GM23338 (cell line): ENCODE data around the gene VLDLR. TPM values are rescaled to one million over a fixed set of nuclear protein-coding genes. Genes with fewer than 3 reads are reported as not detected.

Experiments
- ATAC-seq: fragments of 200-7000 bp; cut with Tn5 transposase; 3 replicates; pipeline ENCODE4 v1.9.1; 2020
- DNase-seq: peaks from one replicate; pipeline ENCODE4 v3.0.0-alpha.2; 2015; ENCODE audit warnings: low spot score
- H2AFZ ChIP-seq: fragments of 200-600 bp; sonication (generic); 2 replicates; pipeline ENCODE4 v1.8.0; 2016; ENCODE audit warnings: antibody characterized with exemption, mild to moderate bottlenecking, moderate library complexity
- H3F3A ChIP-seq: fragments of 200-600 bp; sonication (generic); replicated peaks from 2 replicates; pipeline ENCODE4 v1.8.0; 2017; ENCODE audit warnings: antibody characterized with exemption, mixed run types, low read depth
- H3K27ac ChIP-seq: fragments of 200-600 bp; sonication (generic); 2 replicates; pipeline ENCODE4 v1.6.1; 2016; ENCODE audit warnings: low read depth
- H3K27me3 ChIP-seq: fragments of 200-600 bp; sonication (generic); 2 replicates; pipeline ENCODE4 v1.8.0; 2016; ENCODE audit warnings: mild to moderate bottlenecking, mixed run types, moderate library complexity; ENCODE audit not compliant: insufficient read depth
- H3K36me3 ChIP-seq: fragments of 200-600 bp; sonication (generic); 2 replicates; pipeline ENCODE4 v1.8.0; 2016; ENCODE audit warnings: mild to moderate bottlenecking; ENCODE audit not compliant: insufficient read depth
- H3K4me1 ChIP-seq: fragments of 200-600 bp; sonication (generic); 2 replicates; pipeline ENCODE4 v1.8.0; 2016; ENCODE audit warnings: mild to moderate bottlenecking, moderate library complexity; ENCODE audit not compliant: insufficient read depth
- H3K4me2 ChIP-seq: fragments of 200-600 bp; sonication (generic); 2 replicates; pipeline ENCODE4 v1.7.1; 2017; ENCODE audit warnings: mixed run types
- H3K4me3 ChIP-seq: fragments of 200-600 bp; sonication (generic); 2 replicates; pipeline ENCODE4 v1.6.1; 2016; ENCODE audit warnings: mixed run types
- H3K79me2 ChIP-seq: fragments of 200-600 bp; sonication (generic); replicated peaks from 2 replicates; pipeline ENCODE4 v1.8.0; 2017; ENCODE audit warnings: mild to moderate bottlenecking; ENCODE audit not compliant: insufficient read depth
- H3K9me2 ChIP-seq: fragments of 200-600 bp; sonication (generic); 2 replicates; pipeline ENCODE4 v1.8.0; 2017; ENCODE audit not compliant: insufficient read depth
- H4K20me1 ChIP-seq: fragments of 200-600 bp; sonication (generic); replicated peaks from 2 replicates; pipeline ENCODE4 v1.8.0; 2017; ENCODE audit warnings: mild to moderate bottlenecking; ENCODE audit not compliant: insufficient read depth
- H3K27ac Mint-ChIP-seq: 2 replicates; pipeline ENCODE4 v1.8.0; 2020; ENCODE audit warnings: inconsistent platforms, mild to moderate bottlenecking, moderate library complexity, mixed read lengths
- H3K27me3 Mint-ChIP-seq: 3 replicates; pipeline ENCODE4 v1.8.0; 2022; ENCODE audit warnings: low read depth, mild to moderate bottlenecking, moderate library complexity, mixed read lengths, inconsistent platforms; ENCODE audit not compliant: insufficient read depth, poor library complexity
- H3K36me3 Mint-ChIP-seq: 3 replicates; pipeline ENCODE4 v1.8.0; 2021; ENCODE audit warnings: low read depth, mild to moderate bottlenecking, inconsistent platforms, moderate library complexity, mixed read lengths
- H3K4me1 Mint-ChIP-seq: 3 replicates; pipeline ENCODE4 v1.8.0; 2020; ENCODE audit warnings: mild to moderate bottlenecking, inconsistent platforms, mixed read lengths
- H3K4me3 Mint-ChIP-seq: 3 replicates; pipeline ENCODE4 v1.8.0; 2021; ENCODE audit warnings: moderate library complexity, mild to moderate bottlenecking, inconsistent platforms, mixed read lengths
- H3K9me3 Mint-ChIP-seq: 3 replicates; pipeline ENCODE4 v1.8.0; 2020; ENCODE audit warnings: moderate library complexity, mild to moderate bottlenecking, inconsistent platforms, mixed read lengths
- CREB1 ChIP-seq: fragments of 250-450 bp; sonication (Bioruptor Pico); IDR thresholded peaks from 2 replicates; pipeline ENCODE4 v1.5.0; 2020; ENCODE audit warnings: low read depth, mild to moderate bottlenecking, moderate library complexity
- CTCF ChIP-seq, 2 experiments: fragments of 200-600 bp in 1 of 2; sonication (generic) in 1 of 2; conservative IDR thresholded peaks; 2 replicates each; pipeline versions ENCODE4 v1.5.1 to v1.6.1; 2016 to 2017; ENCODE audit warnings: antibody characterized with exemption in 2 of 2, low read depth in 2 of 2, mild to moderate bottlenecking in 2 of 2, moderate library complexity in 1 of 2
- ETS1 ChIP-seq: IDR thresholded peaks from 2 replicates; pipeline ENCODE4 v1.6.1; 2016; ENCODE audit warnings: antibody characterized with exemption
- EZH2 ChIP-seq: fragments of 200-600 bp; sonication (generic); IDR thresholded peaks from one replicate; pipeline ENCODE4 v1.8.0; 2017; ENCODE audit warnings: antibody characterized with exemption, mild to moderate bottlenecking, low read depth; ENCODE audit not compliant: unreplicated experiment
- EZH2phosphoT487 ChIP-seq: fragments of 200-600 bp; sonication (generic); IDR thresholded peaks from one replicate; pipeline ENCODE4 v1.8.1; 2018; ENCODE audit warnings: antibody characterized with exemption; ENCODE audit not compliant: unreplicated experiment
- JUNB ChIP-seq: IDR thresholded peaks from one replicate; pipeline ENCODE4 v1.6.1; 2016; ENCODE audit warnings: antibody characterized with exemption; ENCODE audit not compliant: unreplicated experiment
- NANOG ChIP-seq: IDR thresholded peaks from 2 replicates; pipeline ENCODE4 v1.6.1; 2016; ENCODE audit warnings: antibody characterized with exemption, borderline replicate concordance
- POLR2AphosphoS5 ChIP-seq: IDR thresholded peaks from 2 replicates; pipeline ENCODE4 v1.6.1; 2016; ENCODE audit warnings: antibody characterized with exemption, low read depth
- STAT1 ChIP-seq: IDR thresholded peaks from one replicate; pipeline ENCODE4 v1.6.1; 2016; ENCODE audit warnings: antibody characterized with exemption; ENCODE audit not compliant: unreplicated experiment
- ZNF114 ChIP-seq: fragments of 250-450 bp; sonication (Bioruptor Pico); IDR thresholded peaks from 2 replicates; pipeline ENCODE4 v1.5.0; 2020; ENCODE audit warnings: mild to moderate bottlenecking, moderate library complexity
- ZNF331 ChIP-seq: fragments of 250-450 bp; sonication (Bioruptor Pico); IDR thresholded peaks from 2 replicates; pipeline ENCODE4 v1.5.0; 2020; ENCODE audit warnings: low read depth, mild to moderate bottlenecking, moderate library complexity
- polyA plus RNA-seq: library from polyadenylated mRNA; unstranded; fragments of >200 nt; fragmentation: Nextera tagmentation; extraction: Ambion mirVana; gene quantifications from 2 replicates; pipeline ENCODE4 v1.2.1, GENCODE V29; 2016
- total RNA-seq: library from RNA; depleted of rRNA; stranded (reverse); fragments of >200 nt; shearing (Covaris generic); gene quantifications from 2 replicates; pipeline ENCODE4 v1.2.3, GENCODE V29; 2014
- TF ChIP-seq, protein P1 (sequence below): IDR thresholded peaks from one replicate; pipeline ENCODE4 v1.6.1; 2018; ENCODE audit warnings: antibody characterized with exemption; ENCODE audit not compliant: unreplicated experiment

The VLDLR gene
- total and polyA plus RNA-seq, 2 experiments from 2014 or later = 14.9 to 49.8 TPM

DNA sequence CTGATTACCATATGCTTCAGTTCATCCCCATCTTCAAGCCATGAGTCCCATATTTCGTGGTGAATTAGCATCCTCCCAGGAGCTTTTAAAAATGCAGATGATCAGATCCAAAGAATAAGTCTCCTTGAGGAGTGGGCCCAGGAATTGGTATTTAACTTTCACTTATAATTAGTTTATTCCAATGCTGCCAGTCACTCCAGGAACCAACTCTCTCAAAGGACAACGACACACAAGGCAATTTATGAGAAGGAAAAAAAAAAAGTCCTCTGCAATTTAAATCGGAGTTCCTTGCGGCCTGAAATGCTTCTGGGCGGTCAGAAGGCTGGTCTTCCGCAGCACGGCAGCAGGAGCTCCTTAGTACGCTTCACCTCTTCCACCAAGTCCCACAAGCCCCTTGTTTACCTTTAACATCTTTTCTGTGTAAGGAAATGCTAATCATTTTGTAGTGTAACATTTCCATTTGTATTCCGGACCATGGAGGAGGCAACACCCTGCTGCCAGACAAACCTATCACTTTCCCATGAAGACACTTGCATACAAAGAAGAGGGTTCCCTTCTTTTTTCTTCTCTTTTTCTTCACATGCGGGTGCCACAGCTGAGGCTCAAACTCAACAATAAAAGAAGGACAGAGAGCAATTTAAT, 79.4 kb downstream of the VLDLR start (continued):
- TF ChIP-seq CTCF (conservative IDR thresholded peaks at IDR 0.05; ENCODE audit: low read depth in 2 of 2) (no peak), ZNF114 (CRISPR knock-in tag) (no peak), EZH2 (no peak), STAT1 (no peak)
- TF ChIP-seq, protein P1, sequence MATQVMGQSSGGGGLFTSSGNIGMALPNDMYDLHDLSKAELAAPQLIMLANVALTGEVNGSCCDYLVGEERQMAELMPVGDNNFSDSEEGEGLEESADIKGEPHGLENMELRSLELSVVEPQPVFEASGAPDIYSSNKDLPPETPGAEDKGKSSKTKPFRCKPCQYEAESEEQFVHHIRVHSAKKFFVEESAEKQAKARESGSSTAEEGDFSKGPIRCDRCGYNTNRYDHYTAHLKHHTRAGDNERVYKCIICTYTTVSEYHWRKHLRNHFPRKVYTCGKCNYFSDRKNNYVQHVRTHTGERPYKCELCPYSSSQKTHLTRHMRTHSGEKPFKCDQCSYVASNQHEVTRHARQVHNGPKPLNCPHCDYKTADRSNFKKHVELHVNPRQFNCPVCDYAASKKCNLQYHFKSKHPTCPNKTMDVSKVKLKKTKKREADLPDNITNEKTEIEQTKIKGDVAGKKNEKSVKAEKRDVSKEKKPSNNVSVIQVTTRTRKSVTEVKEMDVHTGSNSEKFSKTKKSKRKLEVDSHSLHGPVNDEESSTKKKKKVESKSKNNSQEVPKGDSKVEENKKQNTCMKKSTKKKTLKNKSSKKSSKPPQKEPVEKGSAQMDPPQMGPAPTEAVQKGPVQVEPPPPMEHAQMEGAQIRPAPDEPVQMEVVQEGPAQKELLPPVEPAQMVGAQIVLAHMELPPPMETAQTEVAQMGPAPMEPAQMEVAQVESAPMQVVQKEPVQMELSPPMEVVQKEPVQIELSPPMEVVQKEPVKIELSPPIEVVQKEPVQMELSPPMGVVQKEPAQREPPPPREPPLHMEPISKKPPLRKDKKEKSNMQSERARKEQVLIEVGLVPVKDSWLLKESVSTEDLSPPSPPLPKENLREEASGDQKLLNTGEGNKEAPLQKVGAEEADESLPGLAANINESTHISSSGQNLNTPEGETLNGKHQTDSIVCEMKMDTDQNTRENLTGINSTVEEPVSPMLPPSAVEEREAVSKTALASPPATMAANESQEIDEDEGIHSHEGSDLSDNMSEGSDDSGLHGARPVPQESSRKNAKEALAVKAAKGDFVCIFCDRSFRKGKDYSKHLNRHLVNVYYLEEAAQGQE = no peak

DNA sequence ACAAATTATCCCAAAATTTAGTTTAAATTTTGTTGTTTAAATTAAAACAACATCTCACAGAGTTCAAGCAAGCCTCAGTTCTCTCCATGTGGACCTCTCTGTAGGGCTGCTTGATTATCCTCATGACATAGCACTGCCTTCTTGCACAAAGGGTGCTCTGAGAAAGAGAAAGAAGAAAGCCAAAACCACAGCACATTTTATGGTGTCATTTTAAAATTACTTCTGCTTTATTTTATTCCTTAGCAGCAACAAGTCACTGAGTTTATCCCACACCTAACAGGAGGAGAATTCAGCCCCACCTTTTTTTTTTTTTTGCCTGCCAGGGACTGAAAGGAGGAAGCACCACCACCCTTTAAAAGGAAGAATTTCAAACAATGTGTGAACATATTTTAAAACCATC, 82.9 kb downstream of the VLDLR start:
- DNase-seq (no peak), ATAC-seq (no peak)
- H4K20me1 ChIP-seq = no peaks in the 10 kb centered on the region
- H3K9me2 ChIP-seq = no peaks in the 10 kb centered on the region
- H3K4me3 ChIP-seq = no peak overlapping the region
- H3F3A ChIP-seq = no peaks in the 10 kb centered on the region
- no peaks in the 10 kb centered on the region for H3K36me3 ChIP-seq
- Mint-ChIP-seq H3K27ac (no peak overlapping the region), H3K4me3 (no peak overlapping the region), H3K4me1 (peaks cover 26% of the 10 kb centered on the region), H3K27me3 (no peaks in the 10 kb centered on the region), H3K9me3 (no peaks in the 10 kb centered on the region), H3K36me3 (peaks cover 2% of the 10 kb centered on the region; the same call in 1 of the 3 replicates)
- H3K27ac ChIP-seq = no peak overlapping the region
- H3K27me3 ChIP-seq = no peaks in the 10 kb centered on the region
- H3K79me2 ChIP-seq = no peaks in the 10 kb centered on the region
- peaks cover 18% of the 10 kb centered on the region for H3K4me1 ChIP-seq
- no peak overlapping the region for H3K4me2 ChIP-seq
- H2AFZ ChIP-seq = no peak overlapping the region
- TF ChIP-seq ZNF114 (CRISPR knock-in tag) = no peak
- TF ChIP-seq NANOG = no peak
- no peak for TF ChIP-seq CREB1
- no peak for TF ChIP-seq EZH2
- TF ChIP-seq EZH2phosphoT487 = no peak
- TF ChIP-seq STAT1 = no peak
- TF ChIP-seq ZNF331 (CRISPR knock-in tag) = no peak
- no peak for TF ChIP-seq ETS1
- TF ChIP-seq, protein P1 = no peak
- TF ChIP-seq CTCF (conservative IDR thresholded peaks at IDR 0.05; ENCODE audit: low read depth in 2 of 2) = no peak
- TF ChIP-seq POLR2AphosphoS5 = no peak
- TF ChIP-seq JUNB = no peak
